ENCODE results near the gene ZNF701. TPM values are rescaled to one million over a fixed set of nuclear protein-coding genes. Genes with fewer than 3 reads are reported as not detected.

The ZNF701 gene
- total RNA-seq, 1 donor: 14.5 TPM

DNA sequence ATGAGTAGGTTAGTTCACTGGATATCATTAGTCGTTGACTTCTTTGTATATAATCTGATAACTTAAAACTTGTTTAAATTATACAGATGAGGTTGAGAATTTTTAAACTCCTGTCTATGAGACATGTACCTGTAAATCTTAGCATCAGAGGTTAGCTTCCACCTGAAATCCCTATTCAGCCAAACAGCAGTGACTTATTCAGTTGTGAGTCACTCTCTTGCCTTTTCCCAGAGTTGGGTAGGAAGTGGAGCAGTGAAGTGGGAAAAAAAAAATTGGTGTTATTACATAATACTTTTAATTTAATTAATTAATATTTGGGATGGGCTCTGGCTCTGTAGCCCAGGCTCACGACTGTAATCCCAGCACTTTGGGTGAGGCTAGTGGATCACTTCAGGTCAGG lies 32.9 kb downstream of the ZNF701 start:
- H3K27me3 ChIP-seq (ENCODE audit: insufficient read depth, low read length): no peaks in the 10 kb centered on the region
- TF ChIP-seq, protein P1, sequence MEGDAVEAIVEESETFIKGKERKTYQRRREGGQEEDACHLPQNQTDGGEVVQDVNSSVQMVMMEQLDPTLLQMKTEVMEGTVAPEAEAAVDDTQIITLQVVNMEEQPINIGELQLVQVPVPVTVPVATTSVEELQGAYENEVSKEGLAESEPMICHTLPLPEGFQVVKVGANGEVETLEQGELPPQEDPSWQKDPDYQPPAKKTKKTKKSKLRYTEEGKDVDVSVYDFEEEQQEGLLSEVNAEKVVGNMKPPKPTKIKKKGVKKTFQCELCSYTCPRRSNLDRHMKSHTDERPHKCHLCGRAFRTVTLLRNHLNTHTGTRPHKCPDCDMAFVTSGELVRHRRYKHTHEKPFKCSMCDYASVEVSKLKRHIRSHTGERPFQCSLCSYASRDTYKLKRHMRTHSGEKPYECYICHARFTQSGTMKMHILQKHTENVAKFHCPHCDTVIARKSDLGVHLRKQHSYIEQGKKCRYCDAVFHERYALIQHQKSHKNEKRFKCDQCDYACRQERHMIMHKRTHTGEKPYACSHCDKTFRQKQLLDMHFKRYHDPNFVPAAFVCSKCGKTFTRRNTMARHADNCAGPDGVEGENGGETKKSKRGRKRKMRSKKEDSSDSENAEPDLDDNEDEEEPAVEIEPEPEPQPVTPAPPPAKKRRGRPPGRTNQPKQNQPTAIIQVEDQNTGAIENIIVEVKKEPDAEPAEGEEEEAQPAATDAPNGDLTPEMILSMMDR (IDR thresholded peaks at IDR 0.05; ENCODE audit: extremely low read depth, low read depth, low read length): no peak
- no peak overlapping the region for H3K27ac ChIP-seq (ENCODE audit: low read depth, low read length)
- DNase-seq (ENCODE audit: insufficient read length, low spot score, missing footprints): no peak
- no peak overlapping the region for H3K4me3 ChIP-seq (ENCODE audit: insufficient read depth, low read length)
- no peaks in the 10 kb centered on the region for H4K20me1 ChIP-seq (ENCODE audit: insufficient read depth, low read length)
- no peak overlapping the region for H2AFZ ChIP-seq (ENCODE audit: low read length)
- no peaks in the 10 kb centered on the region for H3K79me2 ChIP-seq (ENCODE audit: insufficient read depth, low read length)
- H3K36me3 ChIP-seq (ENCODE audit: insufficient read depth, low read length): no peaks in the 10 kb centered on the region
- peaks cover 22% of the 10 kb centered on the region for H3K4me1 ChIP-seq (ENCODE audit: insufficient read depth, low read length)
- H3K9me3 ChIP-seq (ENCODE audit: low read depth, low read length): no peaks in the 10 kb centered on the region
- H3K4me2 ChIP-seq (ENCODE audit: insufficient read depth, low read length): no peak overlapping the region

DNA sequence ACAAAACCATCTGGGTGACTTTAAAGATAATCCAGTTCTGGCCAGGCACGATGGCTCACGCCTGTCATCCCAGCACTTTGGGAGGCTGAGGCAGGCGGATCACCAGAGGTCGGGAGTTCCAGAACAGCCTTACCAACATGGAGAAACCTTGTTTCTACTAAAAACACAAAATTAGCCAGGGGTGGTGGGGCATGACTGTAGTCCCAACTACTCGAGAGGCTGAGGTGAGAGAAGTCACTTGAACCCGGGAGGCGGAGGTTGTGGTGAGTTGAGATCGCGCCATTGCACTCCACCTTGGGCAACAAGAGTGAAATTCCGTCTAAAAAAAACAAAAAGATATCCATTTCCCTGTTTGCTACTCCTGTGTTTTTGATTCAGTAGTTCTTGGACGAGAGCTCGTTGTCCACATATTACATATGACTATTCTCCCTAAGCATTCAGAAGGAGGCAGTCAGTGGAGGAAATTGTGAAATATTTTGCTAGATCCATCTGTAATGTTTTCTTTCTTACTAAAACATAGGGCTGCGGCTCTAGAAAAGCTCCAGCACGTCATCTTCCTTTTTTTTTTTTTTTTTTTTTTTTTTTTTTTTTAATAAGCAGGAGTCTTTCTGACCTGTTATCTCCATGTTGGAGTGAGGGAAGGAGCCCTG lies 33.6 kb downstream of the ZNF701 start:
- peak overlapping the region; percentile 61 for H3K27ac ChIP-seq (ENCODE audit: low read depth, low read length)
- H2AFZ ChIP-seq (ENCODE audit: low read length): peak overlapping the region; percentile 62
- no peaks in the 10 kb centered on the region for H4K20me1 ChIP-seq (ENCODE audit: insufficient read depth, low read length)
- H3K79me2 ChIP-seq (ENCODE audit: insufficient read depth, low read length): no peaks in the 10 kb centered on the region
- TF ChIP-seq, protein P1 (IDR thresholded peaks at IDR 0.05; ENCODE audit: extremely low read depth, low read depth, low read length): no peak
- no peak overlapping the region for H3K4me3 ChIP-seq (ENCODE audit: insufficient read depth, low read length)
- no peaks in the 10 kb centered on the region for H3K27me3 ChIP-seq (ENCODE audit: insufficient read depth, low read length)
- peaks cover 22% of the 10 kb centered on the region for H3K4me1 ChIP-seq (ENCODE audit: insufficient read depth, low read length)
- no peaks in the 10 kb centered on the region for H3K36me3 ChIP-seq (ENCODE audit: insufficient read depth, low read length)
- DNase-seq (ENCODE audit: insufficient read length, low spot score, missing footprints): peak; percentile 88
- peak overlapping the region; percentile 55 for H3K4me2 ChIP-seq (ENCODE audit: insufficient read depth, low read length)
- no peaks in the 10 kb centered on the region for H3K9me3 ChIP-seq (ENCODE audit: low read depth, low read length)

DNA sequence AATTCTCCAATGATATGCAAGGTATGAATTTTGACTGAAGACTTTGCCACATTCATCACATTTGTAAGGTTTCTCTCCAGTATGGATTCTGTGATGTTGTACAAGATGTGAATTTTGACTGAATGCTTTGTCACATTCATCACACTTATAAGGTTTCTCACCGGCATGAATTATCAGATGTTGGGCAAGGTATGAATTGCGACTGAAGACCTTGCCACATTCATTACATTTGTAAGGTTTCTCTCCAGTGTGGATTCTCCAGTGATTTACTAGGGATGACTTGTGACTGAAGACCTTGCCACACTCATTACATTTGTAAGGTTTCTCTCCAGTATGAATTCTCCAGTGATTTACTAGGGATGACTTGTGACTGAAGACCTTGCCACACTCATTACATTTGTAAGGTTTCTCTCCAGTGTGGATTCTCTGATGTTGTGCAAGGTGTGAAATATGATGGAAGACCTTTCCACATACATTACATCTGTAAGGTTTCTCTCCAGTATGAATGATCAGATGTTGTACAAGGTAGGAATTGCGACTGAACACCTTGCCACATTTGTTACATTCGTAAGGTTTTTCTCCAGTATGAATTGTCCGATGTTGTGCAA lies 43.3 kb downstream of the ZNF701 start:
- H3K27me3 ChIP-seq (ENCODE audit: insufficient read depth, low read length): no peaks in the 10 kb centered on the region
- no peaks in the 10 kb centered on the region for H3K4me1 ChIP-seq (ENCODE audit: insufficient read depth, low read length)
- H3K27ac ChIP-seq (ENCODE audit: low read depth, low read length): no peak overlapping the region
- no peak overlapping the region for H3K4me3 ChIP-seq (ENCODE audit: insufficient read depth, low read length)
- H3K4me2 ChIP-seq (ENCODE audit: insufficient read depth, low read length): no peak overlapping the region
- H4K20me1 ChIP-seq (ENCODE audit: insufficient read depth, low read length): no peaks in the 10 kb centered on the region
- TF ChIP-seq, protein P1 (IDR thresholded peaks at IDR 0.05; ENCODE audit: extremely low read depth, low read depth, low read length): no peak
- peaks cover 2% of the 10 kb centered on the region for H3K79me2 ChIP-seq (ENCODE audit: insufficient read depth, low read length)
- peaks cover 53% of the 10 kb centered on the region for H3K36me3 ChIP-seq (ENCODE audit: insufficient read depth, low read length)
- no peak overlapping the region for H2AFZ ChIP-seq (ENCODE audit: low read length)
- no peak for DNase-seq (ENCODE audit: insufficient read length, low spot score, missing footprints)
- H3K9me3 ChIP-seq (ENCODE audit: low read depth, low read length): peaks cover 11% of the 10 kb centered on the region

DNA sequence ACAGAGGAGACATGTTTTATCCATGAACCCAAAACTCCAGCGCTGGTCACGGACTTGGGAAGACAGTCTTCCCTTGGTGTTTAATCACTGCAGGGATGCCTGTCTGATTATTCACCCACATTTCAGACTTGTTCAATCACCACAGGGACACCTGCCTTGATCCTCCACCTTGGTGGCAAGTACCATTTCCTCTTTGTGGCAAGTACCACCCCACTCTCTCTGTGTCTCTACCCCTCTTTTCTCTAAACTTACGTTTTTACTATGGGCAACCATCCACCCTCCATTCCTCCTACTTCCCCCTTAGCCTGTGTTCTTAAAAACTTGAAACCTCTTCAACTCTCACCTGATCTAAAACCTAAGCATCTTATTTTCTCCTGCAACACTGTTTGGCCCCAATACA lies 51.3 kb downstream of the ZNF701 start:
- no peak for DNase-seq (ENCODE audit: insufficient read length, low spot score, missing footprints)
- Histone ChIP-seq H3K4me2 (ENCODE audit: insufficient read depth, low read length) (no peak overlapping the region), H4K20me1 (ENCODE audit: insufficient read depth, low read length) (no peaks in the 10 kb centered on the region), H2AFZ (ENCODE audit: low read length) (no peak overlapping the region), H3K9me3 (ENCODE audit: low read depth, low read length) (peaks cover 2% of the 10 kb centered on the region), H3K4me3 (ENCODE audit: insufficient read depth, low read length) (no peak overlapping the region), H3K27ac (ENCODE audit: low read depth, low read length) (no peak overlapping the region), H3K27me3 (ENCODE audit: insufficient read depth, low read length) (no peaks in the 10 kb centered on the region), H3K79me2 (ENCODE audit: insufficient read depth, low read length) (peaks cover 7% of the 10 kb centered on the region), H3K36me3 (ENCODE audit: insufficient read depth, low read length) (peaks cover 31% of the 10 kb centered on the region), H3K4me1 (ENCODE audit: insufficient read depth, low read length) (no peaks in the 10 kb centered on the region)
- TF ChIP-seq, protein P1 (IDR thresholded peaks at IDR 0.05; ENCODE audit: extremely low read depth, low read depth, low read length): no peak

All from osteoblast (primary cell).